Memory B cell (primary cell): Measurements from ENCODE around the gene HPF1.
"Not testable (repeated sequence)": the region's sequence is repeated elsewhere in the genome, so short reads cannot be mapped to it uniquely, and the experiment has no call there.

ENCODE experiments used
- ATAC-seq: fragments of 150-1000 bp; cut with Tn5 transposase; 2 replicates; pipeline ENCODE4 v1.10.0; 2021; ENCODE audit warnings: low read depth, mild to moderate bottlenecking, moderate library complexity
- DNase-seq, 2 donors: peaks; one replicate each; pipeline ENCODE4 v3.0.0; 2022; ENCODE audit warnings: low spot score in 2 of 2
- H3K27ac Mint-ChIP-seq: one replicate; pipeline ENCODE4 v1.8.0; 2022; ENCODE audit warnings: mild to moderate bottlenecking, moderate library complexity, mixed read lengths
- H3K27me3 Mint-ChIP-seq: one replicate; pipeline ENCODE4 v1.8.0; 2022; ENCODE audit warnings: mixed read lengths
- H3K36me3 Mint-ChIP-seq: one replicate; pipeline ENCODE4 v1.8.0; 2022; ENCODE audit warnings: mild to moderate bottlenecking, mixed read lengths
- H3K4me1 Mint-ChIP-seq: one replicate; pipeline ENCODE4 v1.8.0; 2022; ENCODE audit warnings: mixed read lengths
- H3K4me3 Mint-ChIP-seq: one replicate; pipeline ENCODE4 v1.8.0; 2022; ENCODE audit warnings: mild to moderate bottlenecking, moderate library complexity, mixed read lengths
- H3K9me3 Mint-ChIP-seq: one replicate; pipeline ENCODE4 v1.8.0; 2022; ENCODE audit warnings: mixed read lengths

Gene HPF1

GRCh38 chr4:169766741-169767140 is 9.0 kb upstream of the HPF1 start:
- no peaks in the 10 kb centered on the region for H3K36me3 Mint-ChIP-seq
- ATAC-seq = no peak
- H3K27ac Mint-ChIP-seq = no peak overlapping the region

DNA sequence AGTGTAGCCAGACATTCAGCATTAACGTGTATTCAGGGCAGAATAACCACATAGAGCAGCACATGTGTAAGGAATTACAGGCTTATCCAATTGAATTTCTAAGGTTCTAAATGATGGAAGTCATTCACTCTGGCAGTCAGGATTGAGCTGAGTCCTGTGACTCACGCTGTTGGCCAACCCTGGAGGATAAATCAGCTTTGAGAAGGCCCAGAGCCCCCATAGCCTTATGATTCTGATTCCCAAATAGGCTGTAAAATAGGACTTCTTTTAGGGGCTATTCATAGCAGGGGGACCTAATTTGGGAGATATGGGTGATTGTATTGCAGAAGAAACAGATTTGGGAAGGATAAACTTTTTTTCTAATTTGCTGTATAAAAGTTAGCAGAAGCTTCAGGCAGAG is 8.1 kb upstream of the HPF1 start:
- Mint-ChIP-seq H3K4me3 (no peak overlapping the region), H3K9me3 (no peaks in the 10 kb centered on the region), H3K36me3 (no peaks in the 10 kb centered on the region), H3K4me1 (no peaks in the 10 kb centered on the region), H3K27ac (no peak overlapping the region), H3K27me3 (peaks cover 4% of the 10 kb centered on the region)
- DNase-seq = no peak
- ATAC-seq = no peak

More at GRCh38 chr4:169766741-169767140, 9.0 kb upstream of the HPF1 start:
- no peak for DNase-seq
- peaks cover 4% of the 10 kb centered on the region for H3K27me3 Mint-ChIP-seq
- no peaks in the 10 kb centered on the region for H3K9me3 Mint-ChIP-seq
- H3K4me3 Mint-ChIP-seq = no peak overlapping the region
- H3K4me1 Mint-ChIP-seq = no peaks in the 10 kb centered on the region

DNA sequence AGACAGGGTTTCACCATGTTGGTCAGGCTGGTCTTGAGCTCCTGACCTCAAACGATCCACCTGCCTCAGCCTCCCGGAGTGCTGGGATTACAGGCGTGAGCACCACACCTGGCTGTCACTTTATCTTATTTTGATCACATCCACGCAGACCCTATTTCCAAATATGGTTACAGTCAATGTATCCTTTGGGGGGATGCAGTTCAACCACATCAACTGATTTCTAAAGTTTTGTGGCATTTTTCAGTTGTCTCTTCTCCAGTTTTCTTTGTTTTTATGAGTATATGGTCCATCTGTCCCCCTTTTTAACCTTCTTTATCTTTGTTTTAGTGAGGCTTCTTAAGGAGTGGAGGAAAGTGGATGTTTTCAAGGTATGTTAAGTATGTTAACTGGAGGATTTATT is 4.1 kb upstream of the HPF1 start:
- peaks cover 10% of the 10 kb centered on the region for H3K4me1 Mint-ChIP-seq
- peaks cover 1% of the 10 kb centered on the region for H3K27me3 Mint-ChIP-seq
- no peak overlapping the region for H3K27ac Mint-ChIP-seq
- H3K36me3 Mint-ChIP-seq = no peaks in the 10 kb centered on the region
- no peak overlapping the region for H3K4me3 Mint-ChIP-seq
- H3K9me3 Mint-ChIP-seq = no peaks in the 10 kb centered on the region
- no peak for ATAC-seq
- no peak for DNase-seq

DNA sequence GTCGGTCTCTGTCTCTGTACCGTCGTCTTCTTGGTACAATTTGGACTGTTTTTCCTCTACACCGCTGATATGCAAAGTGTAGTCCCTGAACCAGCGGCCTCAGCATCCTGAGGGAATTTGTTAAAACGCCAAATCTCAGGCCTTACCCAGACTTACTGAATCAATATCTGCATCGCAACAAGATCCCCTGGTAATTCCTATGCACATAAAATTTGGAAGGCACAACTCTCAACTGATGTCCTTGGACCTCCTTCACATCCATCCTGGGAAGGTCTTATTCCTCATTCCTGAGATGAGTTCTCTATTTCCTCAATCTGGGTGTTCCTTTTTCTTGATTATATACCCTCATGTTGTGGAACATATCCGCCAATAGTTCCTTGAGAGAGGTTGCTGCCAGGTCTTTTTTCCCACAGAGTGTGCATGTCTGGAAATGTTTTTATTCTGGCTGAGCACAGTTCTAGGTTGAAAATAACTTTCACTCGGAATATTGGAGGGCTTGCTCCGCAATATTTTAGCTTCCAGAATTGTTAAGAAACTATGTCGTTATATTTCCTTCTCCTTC is 738 bp upstream of the HPF1 start:
- no peak for ATAC-seq
- peaks cover 18% of the 10 kb centered on the region for H3K4me1 Mint-ChIP-seq
- H3K27ac Mint-ChIP-seq = peak overlapping the region; percentile 72
- H3K4me3 Mint-ChIP-seq = peak overlapping the region; percentile 90
- H3K9me3 Mint-ChIP-seq = no peaks in the 10 kb centered on the region
- no peaks in the 10 kb centered on the region for H3K27me3 Mint-ChIP-seq
- DNase-seq = no peak
- peaks cover 2% of the 10 kb centered on the region for H3K36me3 Mint-ChIP-seq

DNA sequence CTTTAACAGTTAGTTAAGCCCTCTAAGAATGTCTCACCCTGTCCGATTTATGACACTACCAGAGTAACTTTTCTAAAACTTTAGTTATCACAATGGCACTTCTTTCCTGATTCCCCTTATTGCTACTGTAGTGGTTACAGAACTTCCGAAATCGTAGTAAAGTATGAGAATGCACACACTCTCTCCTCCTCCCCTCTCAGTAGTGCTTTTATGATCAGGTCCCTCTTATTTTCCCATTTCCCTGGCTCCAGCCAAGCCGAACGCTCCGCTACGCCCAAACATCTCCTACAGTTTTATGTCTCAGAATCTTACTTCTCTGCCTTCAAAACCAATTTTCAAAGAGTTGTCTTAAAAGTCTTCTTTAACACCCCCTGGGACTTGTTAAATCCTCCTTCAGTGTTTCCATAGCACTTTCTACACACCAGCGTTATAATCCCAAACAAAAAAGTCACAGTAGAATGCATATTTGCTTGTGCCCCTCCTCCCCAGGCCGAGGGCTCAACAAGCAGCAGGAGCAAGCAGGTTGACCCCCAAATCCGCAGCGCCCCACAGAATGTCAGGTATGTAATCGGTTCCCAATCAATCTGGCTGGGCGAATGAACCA is 671 bp downstream of the HPF1 start:
- H3K27ac Mint-ChIP-seq = peak overlapping the region; percentile 21
- peak overlapping the region; percentile 90 for H3K4me3 Mint-ChIP-seq
- no peak for DNase-seq
- H3K4me1 Mint-ChIP-seq = peaks cover 18% of the 10 kb centered on the region
- no peak for ATAC-seq
- H3K9me3 Mint-ChIP-seq = no peaks in the 10 kb centered on the region
- H3K36me3 Mint-ChIP-seq = peaks cover 4% of the 10 kb centered on the region
- H3K27me3 Mint-ChIP-seq = no peaks in the 10 kb centered on the region

DNA sequence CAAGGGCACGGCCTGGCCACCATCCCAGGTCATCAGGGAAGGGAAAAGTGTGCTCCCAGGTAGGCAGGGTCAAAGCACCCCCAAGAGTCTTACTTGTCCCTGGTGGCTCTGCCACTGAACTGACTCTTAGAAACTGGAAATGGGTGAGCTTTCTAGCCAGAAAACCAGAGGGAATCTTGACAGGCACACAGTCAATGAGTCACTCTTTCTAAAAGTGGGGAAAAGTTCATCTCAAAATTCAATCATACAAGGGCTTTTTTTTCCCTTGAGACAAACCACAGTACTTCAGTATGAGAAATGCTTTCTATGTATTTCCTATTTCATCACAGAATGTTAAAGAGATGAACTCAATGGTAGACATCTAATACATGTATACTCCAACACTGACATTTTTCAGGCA is 12.5 kb downstream of the HPF1 start:
- no peak overlapping the region for H3K27ac Mint-ChIP-seq
- H3K27me3 Mint-ChIP-seq = no peaks in the 10 kb centered on the region
- no peak for ATAC-seq
- DNase-seq = no peak
- no peaks in the 10 kb centered on the region for H3K4me1 Mint-ChIP-seq
- H3K4me3 Mint-ChIP-seq = no peak overlapping the region
- H3K36me3 Mint-ChIP-seq = peaks cover 21% of the 10 kb centered on the region
- H3K9me3 Mint-ChIP-seq = no peaks in the 10 kb centered on the region

DNA sequence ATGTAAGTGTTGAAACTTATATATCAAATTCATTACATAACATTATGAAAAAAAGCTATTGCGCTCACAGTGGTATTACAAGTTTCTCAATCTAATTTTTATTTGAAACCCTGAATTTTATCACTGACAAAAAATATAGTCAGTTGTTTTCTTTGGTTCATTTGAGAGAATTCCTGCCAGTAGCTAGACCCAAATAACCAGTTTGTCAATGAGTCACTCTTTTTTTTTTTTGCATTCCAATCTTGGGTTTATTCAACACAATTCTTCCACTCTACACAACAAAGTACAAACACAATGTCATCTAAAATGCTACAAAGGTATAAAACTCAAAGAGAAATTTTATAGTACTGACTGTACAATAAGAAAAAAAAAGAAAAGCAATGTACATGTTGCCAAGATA is 13.1 kb downstream of the HPF1 start:
- Mint-ChIP-seq H3K4me1 (no peaks in the 10 kb centered on the region), H3K4me3 (no peak overlapping the region), H3K27ac (no peak overlapping the region), H3K27me3 (no peaks in the 10 kb centered on the region), H3K9me3 (no peaks in the 10 kb centered on the region), H3K36me3 (peaks cover 16% of the 10 kb centered on the region)
- ATAC-seq (no peak), DNase-seq (no peak)

DNA sequence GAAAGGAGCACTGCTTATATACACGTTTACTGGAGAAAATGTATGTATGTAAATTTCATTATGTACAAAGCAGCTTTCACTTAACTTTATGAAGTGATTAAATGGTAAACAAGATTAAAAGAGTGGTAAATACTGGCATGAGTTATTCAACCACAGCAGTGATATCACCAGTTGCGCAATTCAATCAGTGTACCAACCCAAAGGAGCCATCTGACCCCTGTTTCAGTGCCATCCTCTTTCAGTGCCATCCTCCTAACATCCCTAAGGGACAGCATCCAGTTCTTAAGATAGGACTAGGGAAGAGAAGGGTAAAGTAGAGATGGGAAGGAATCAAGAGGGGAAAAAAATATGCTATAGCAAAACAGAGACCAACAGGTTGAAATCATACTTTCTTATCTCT is 16.2 kb downstream of the HPF1 start:
- Mint-ChIP-seq H3K4me1 (no peaks in the 10 kb centered on the region), H3K36me3 (peaks cover 29% of the 10 kb centered on the region), H3K27ac (peak overlapping the region; percentile 31), H3K9me3 (no peaks in the 10 kb centered on the region), H3K4me3 (no peak overlapping the region), H3K27me3 (no peaks in the 10 kb centered on the region)
- DNase-seq (no peak), ATAC-seq (no peak)

DNA sequence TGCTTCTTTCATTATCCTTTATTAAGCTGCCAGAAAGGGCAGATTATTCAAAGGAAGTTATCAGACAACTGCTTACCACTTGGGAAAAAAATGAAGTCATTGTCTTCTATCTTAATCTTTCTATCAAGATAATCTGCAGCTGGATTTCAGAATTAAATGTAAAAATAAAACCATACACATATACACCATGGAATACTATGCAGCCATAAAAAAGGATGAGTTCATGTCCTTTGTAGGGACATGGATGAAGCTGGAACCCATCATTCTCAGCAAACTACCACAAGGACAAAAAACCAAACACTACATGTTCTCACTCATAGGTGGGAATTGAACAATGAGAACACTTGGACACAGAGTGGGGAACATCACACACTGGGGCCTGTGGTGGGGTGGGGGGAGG is 19.1 kb downstream of the HPF1 start:
- not testable (repeated sequence) for H3K4me1 Mint-ChIP-seq, ATAC-seq, H3K9me3 Mint-ChIP-seq, H3K27ac Mint-ChIP-seq, DNase-seq, H3K4me3 Mint-ChIP-seq, H3K27me3 Mint-ChIP-seq
- peaks cover 33% of the 10 kb centered on the region for H3K36me3 Mint-ChIP-seq

DNA sequence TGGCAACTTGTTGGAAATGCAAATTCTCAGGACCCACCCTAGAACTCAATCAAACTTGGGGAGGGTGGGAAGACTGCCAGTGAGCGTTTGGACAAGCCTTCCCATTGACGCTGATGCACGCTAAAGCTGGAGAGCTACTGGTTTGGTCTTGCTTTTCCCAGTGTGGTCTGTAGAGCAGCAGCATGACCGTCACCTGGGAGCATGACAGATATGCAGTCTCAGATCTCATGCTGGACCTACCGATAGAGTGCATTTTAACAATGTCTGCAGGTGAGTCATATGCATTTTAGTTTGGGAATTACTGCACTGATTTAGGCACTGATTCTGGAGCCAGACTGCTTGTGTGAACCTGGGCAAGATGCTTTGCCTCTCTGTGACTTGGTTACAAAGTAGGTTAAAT is 27.2 kb downstream of the HPF1 start:
- ATAC-seq (no peak), DNase-seq (no peak)
- no peak overlapping the region for H3K27ac Mint-ChIP-seq
- H3K4me3 Mint-ChIP-seq = no peak overlapping the region
- H3K27me3 Mint-ChIP-seq = no peaks in the 10 kb centered on the region
- H3K4me1 Mint-ChIP-seq = no peaks in the 10 kb centered on the region
- H3K9me3 Mint-ChIP-seq = no peaks in the 10 kb centered on the region
- peaks cover 18% of the 10 kb centered on the region for H3K36me3 Mint-ChIP-seq

GRCh38 chr4:169727616-169728015 is 30.1 kb downstream of the HPF1 start:
- no peak overlapping the region for H3K4me3 Mint-ChIP-seq
- peaks cover 11% of the 10 kb centered on the region for H3K36me3 Mint-ChIP-seq
- H3K27me3 Mint-ChIP-seq = no peaks in the 10 kb centered on the region
- H3K9me3 Mint-ChIP-seq = no peaks in the 10 kb centered on the region
- no peaks in the 10 kb centered on the region for H3K4me1 Mint-ChIP-seq
- peak; percentile 41 for ATAC-seq
- DNase-seq = no peak
- H3K27ac Mint-ChIP-seq = peak overlapping the region; percentile 24

- Mint-ChIP-seq H3K27me3 (no peaks in the 10 kb centered on the region), H3K9me3 (no peaks in the 10 kb centered on the region), H3K36me3 (peaks cover 9% of the 10 kb centered on the region), H3K27ac (no peak overlapping the region), H3K4me3 (no peak overlapping the region), H3K4me1 (no peaks in the 10 kb centered on the region)
- ATAC-seq = no peak
- no peak for DNase-seq
Observed at GRCh38 chr4:169724260-169724659, 33.5 kb downstream of the HPF1 start.

GRCh38 chr4:169723207-169723965 is 34.4 kb downstream of the HPF1 start:
- Mint-ChIP-seq H3K27me3 (no peaks in the 10 kb centered on the region), H3K36me3 (peaks cover 12% of the 10 kb centered on the region), H3K4me1 (no peaks in the 10 kb centered on the region), H3K9me3 (no peaks in the 10 kb centered on the region), H3K27ac (no peak overlapping the region), H3K4me3 (no peak overlapping the region)
- ATAC-seq = no peak
- DNase-seq = no peak

GRCh38 chr4:169720529-169720928 is 37.2 kb downstream of the HPF1 start:
- Mint-ChIP-seq H3K4me1 (no peaks in the 10 kb centered on the region), H3K9me3 (no peaks in the 10 kb centered on the region), H3K4me3 (no peak overlapping the region), H3K27ac (no peak overlapping the region), H3K36me3 (peaks cover 12% of the 10 kb centered on the region), H3K27me3 (no peaks in the 10 kb centered on the region)
- ATAC-seq = no peak
- no peak for DNase-seq

GRCh38 chr4:169716677-169717076 is 41.1 kb downstream of the HPF1 start:
- Mint-ChIP-seq H3K27ac (no peak overlapping the region), H3K9me3 (no peaks in the 10 kb centered on the region), H3K4me3 (no peak overlapping the region), H3K4me1 (no peaks in the 10 kb centered on the region), H3K27me3 (no peaks in the 10 kb centered on the region), H3K36me3 (peaks cover 22% of the 10 kb centered on the region)
- ATAC-seq = no peak
- no peak for DNase-seq
